Vagina (tissue), 2 donors: ENCODE results near the gene AQP11. TPM values are rescaled to one million over a fixed set of nuclear protein-coding genes. Genes with fewer than 3 reads are reported as not detected.

Experiments used
- DNase-seq, 2 donors: peaks; one replicate each; pipeline ENCODE4 v3.0.0-alpha.2; 2017; ENCODE audit errors: extremely low spot score in 2 of 2
- H3K27ac ChIP-seq: fragments of 200-600 bp; sonication (generic); one replicate; pipeline ENCODE4 v1.5.1; 2019
- H3K27me3 ChIP-seq: fragments of 200-600 bp; sonication (generic); one replicate; pipeline ENCODE4 v1.5.1; 2019
- H3K36me3 ChIP-seq, 2 donors: fragments of 200-600 bp; sonication (generic); one replicate each; pipeline ENCODE4 v1.5.1; 2017 to 2019
- H3K4me1 ChIP-seq: fragments of 200-600 bp; sonication (generic); one replicate; pipeline ENCODE4 v1.5.1; 2019
- H3K4me3 ChIP-seq, 2 donors: fragments of 200-600 bp; sonication (generic); 1 replicate in 1 of 2; 2 replicates in 1 of 2; pipeline ENCODE4 v1.5.1; 2016 to 2019
- H3K9me3 ChIP-seq: fragments of 200-600 bp; sonication (generic); one replicate; pipeline ENCODE4 v1.5.1; 2019
- CTCF ChIP-seq, 3 experiments: fragments of 450-650 bp in 2 of 3; fragments of 200-600 bp in 1 of 3; sonication (generic) in 1 of 3; IDR thresholded peaks; one replicate each; pipeline ENCODE4 v1.5.1; 2017 to 2019; ENCODE audit warnings: antibody characterized with exemption in 3 of 3, mild to moderate bottlenecking in 2 of 3, moderate library complexity in 2 of 3
- POLR2A ChIP-seq, 2 donors: fragments of 450-650 bp; IDR thresholded peaks; one replicate each; pipeline ENCODE4 v1.6.1; 2017; ENCODE audit warnings: antibody characterized with exemption in 2 of 2, mild to moderate bottlenecking in 2 of 2, moderate library complexity in 2 of 2
- POLR2AphosphoS5 ChIP-seq, 2 donors: sonication (generic); formaldehyde crosslinking; IDR thresholded peaks; one replicate each; pipeline ENCODE4 v1.9.0; 2017; ENCODE audit warnings: antibody characterized with exemption in 2 of 2, mild to moderate bottlenecking in 2 of 2, low read depth in 1 of 2; ENCODE audit not compliant: insufficient read depth in 1 of 2
- intact Hi-C: fragments of 100-400 bp; cut with DNase I; formaldehyde crosslinking; loops from one replicate; pipeline ENCODE4 v1.15.1; 2023
- total RNA-seq: library from RNA; depleted of rRNA; stranded (reverse); fragments of >200 nt; gene quantifications from one replicate; pipeline ENCODE4 v1.2.3, GENCODE V29; 2016

The AQP11 gene
- 1.7 TPM for total RNA-seq

GRCh38 chr11:77589521-77590193 lies at the start of gene AQP11:
TSS of gene AQP11 (plus strand) at chr11:77589953. CDS start at chr11:77589993, 40 bp downstream.
- no peaks in the 10 kb centered on the region for H3K27me3 ChIP-seq
- TF ChIP-seq CTCF (IDR thresholded peaks at IDR 0.05) = no peak
- TF ChIP-seq POLR2AphosphoS5 (IDR thresholded peaks at IDR 0.05; ENCODE audit: insufficient read depth in 1 of 2, low read depth in 1 of 2) = peak in 1 of 2 donors; percentile 57
- TF ChIP-seq POLR2A (IDR thresholded peaks at IDR 0.05) = no peak
- intact Hi-C loops = no loop called here
- H3K27ac ChIP-seq = peak within 1 kb of the TSS; percentile 82
- no peaks in the 10 kb centered on the region for H3K36me3 ChIP-seq
- no peak for DNase-seq
- H3K4me1 ChIP-seq = no peaks in the 10 kb centered on the region
- no peaks in the 10 kb centered on the region for H3K9me3 ChIP-seq
- H3K4me3 ChIP-seq = peak within 1 kb of the TSS; percentile 60 to 76

- DNase-seq = no peak
- TF ChIP-seq POLR2A (IDR thresholded peaks at IDR 0.05) (no peak), CTCF (IDR thresholded peaks at IDR 0.05) (no peak), POLR2AphosphoS5 (IDR thresholded peaks at IDR 0.05; ENCODE audit: insufficient read depth in 1 of 2, low read depth in 1 of 2) (no peak)
- H3K9me3 ChIP-seq = no peaks in the 10 kb centered on the region
- no peaks in the 10 kb centered on the region for H3K36me3 ChIP-seq
- intact Hi-C loops = loop anchor here (10.0 kb wide), 1 partner anchor 347 kb away; no protein-coding TSS in a partner anchor
- H3K27me3 ChIP-seq = no peaks in the 10 kb centered on the region
- no peak overlapping the region for H3K27ac ChIP-seq
- no peaks in the 10 kb centered on the region for H3K4me1 ChIP-seq
- H3K4me3 ChIP-seq = no peak overlapping the region
Observed at GRCh38 chr11:77542296-77542695, 47.5 kb upstream of the AQP11 start.

GRCh38 chr11:77547047-77547836 lies 42.5 kb upstream of the AQP11 start:
- intact Hi-C loops = loop anchor here (10.0 kb wide), 1 partner anchor 352 kb away; no protein-coding TSS in a partner anchor
- no peaks in the 10 kb centered on the region for H3K27me3 ChIP-seq
- H3K27ac ChIP-seq = no peak overlapping the region

GRCh38 chr11:77547863-77548551 lies 41.7 kb upstream of the AQP11 start:
- Histone ChIP-seq H3K9me3 (no peaks in the 10 kb centered on the region), H3K4me3 (no peak overlapping the region), H3K36me3 (no peaks in the 10 kb centered on the region), H3K27ac (no peak overlapping the region), H3K4me1 (no peaks in the 10 kb centered on the region), H3K27me3 (no peaks in the 10 kb centered on the region)
- no peak for DNase-seq
- intact Hi-C loops = loop anchor here (10.0 kb wide), 1 partner anchor 353 kb away; no protein-coding TSS in a partner anchor
- TF ChIP-seq POLR2A (IDR thresholded peaks at IDR 0.05) (no peak), CTCF (IDR thresholded peaks at IDR 0.05) (peak in 2 of 3 experiments; percentile 32 to 63), POLR2AphosphoS5 (IDR thresholded peaks at IDR 0.05; ENCODE audit: insufficient read depth in 1 of 2, low read depth in 1 of 2) (no peak)

More at GRCh38 chr11:77547047-77547836, 42.5 kb upstream of the AQP11 start:
- Histone ChIP-seq H3K4me1 (no peaks in the 10 kb centered on the region), H3K9me3 (no peaks in the 10 kb centered on the region), H3K4me3 (no peak overlapping the region), H3K36me3 (no peaks in the 10 kb centered on the region)
- no peak for TF ChIP-seq CTCF (IDR thresholded peaks at IDR 0.05)
- DNase-seq = no peak
